GM23248 (cell line): ENCODE measurements around the gene CREB3L1.

ENCODE experiments used
- EZH2 ChIP-seq: fragments of 200-600 bp; sonication (generic); IDR thresholded peaks from 2 replicates; pipeline ENCODE4 v1.6.1; 2018; ENCODE audit warnings: antibody characterized with exemption, mild to moderate bottlenecking; ENCODE audit not compliant: insufficient read depth, poor library complexity, severe bottlenecking
- EZH2phosphoT487 ChIP-seq: fragments of 200-600 bp; sonication (generic); IDR thresholded peaks from 2 replicates; pipeline ENCODE4 v1.6.1; 2018; ENCODE audit warnings: antibody characterized with exemption, moderate library complexity, mild to moderate bottlenecking, low read depth; ENCODE audit not compliant: insufficient read depth

GRCh38 chr11:46336563-46337180 lies 59.2 kb downstream of the CREB3L1 start:
- TF ChIP-seq EZH2 (no peak), EZH2phosphoT487 (no peak)
